H9 (cell line): ENCODE measurements around the gene RAD51AP2. TPM values are rescaled to one million over a fixed set of nuclear protein-coding genes. Genes with fewer than 3 reads are reported as not detected.

Experiments
- DNase-seq: peaks from one replicate; pipeline ENCODE4 v3.0.0-alpha.2; 2017
- H2AFZ ChIP-seq: one replicate; pipeline ENCODE4 v1.6.1; 2013; ENCODE audit warnings: mild to moderate bottlenecking, low read length, control low read depth, moderate library complexity
- H2AK5ac ChIP-seq: 2 replicates; pipeline ENCODE4 v1.6.1; 2013; ENCODE audit warnings: low read length, control low read depth, mixed read lengths; ENCODE audit not compliant: insufficient read length
- H2BK120ac ChIP-seq: one replicate; pipeline ENCODE4 v1.6.1; 2013; ENCODE audit warnings: low read depth, mild to moderate bottlenecking, low read length, control low read depth, inconsistent platforms; ENCODE audit not compliant: poor library complexity, severe bottlenecking
- H2BK12ac ChIP-seq: 2 replicates; pipeline ENCODE4 v1.6.1; 2013; ENCODE audit warnings: low read length, control low read depth, mixed read lengths, low read depth; ENCODE audit not compliant: insufficient read length
- H2BK15ac ChIP-seq: 2 replicates; pipeline ENCODE4 v1.6.1; 2013; ENCODE audit warnings: low read depth, low read length, control low read depth
- H2BK20ac ChIP-seq: one replicate; pipeline ENCODE4 v1.6.1; 2013; ENCODE audit warnings: low read depth, mild to moderate bottlenecking, low read length, control low read depth, inconsistent platforms; ENCODE audit not compliant: poor library complexity, severe bottlenecking
- H2BK5ac ChIP-seq: 2 replicates; pipeline ENCODE4 v1.6.1; 2013; ENCODE audit warnings: low read length, control low read depth, mixed read lengths; ENCODE audit not compliant: insufficient read length
- H3K14ac ChIP-seq: 2 replicates; pipeline ENCODE4 v1.6.1; 2013; ENCODE audit warnings: low read length, control low read depth; ENCODE audit not compliant: insufficient read depth
- H3K18ac ChIP-seq: 2 replicates; pipeline ENCODE4 v1.6.1; 2013; ENCODE audit warnings: low read depth, mild to moderate bottlenecking, mixed read lengths, low read length, control low read depth; ENCODE audit not compliant: insufficient read length
- H3K23ac ChIP-seq: 2 replicates; pipeline ENCODE4 v1.6.1; 2013; ENCODE audit warnings: low read length, control low read depth, mixed read lengths, low read depth; ENCODE audit not compliant: insufficient read length
- H3K23me2 ChIP-seq: 2 replicates; pipeline ENCODE4 v1.6.1; 2013; ENCODE audit warnings: low read depth, mild to moderate bottlenecking, mixed read lengths, low read length, control low read depth; ENCODE audit not compliant: insufficient read length, poor library complexity, severe bottlenecking
- H3K27ac ChIP-seq: 2 replicates; pipeline ENCODE4 v1.5.1; 2013; ENCODE audit warnings: low read length, control low read depth, mixed read lengths, low read depth; ENCODE audit not compliant: insufficient read length
- H3K27me3 ChIP-seq: 2 replicates; pipeline ENCODE4 v1.6.1; 2013; ENCODE audit warnings: low read length, control low read depth, inconsistent platforms; ENCODE audit not compliant: insufficient read depth
- H3K4ac ChIP-seq: 2 replicates; pipeline ENCODE4 v1.6.1; 2013; ENCODE audit warnings: low read depth, mild to moderate bottlenecking, control low read depth, inconsistent platforms, low read length, moderate library complexity
- H3K4me1 ChIP-seq: 2 replicates; pipeline ENCODE4 v1.6.1; 2013; ENCODE audit warnings: low read length, control low read depth, inconsistent platforms; ENCODE audit not compliant: insufficient read depth
- H3K4me2 ChIP-seq: 2 replicates; pipeline ENCODE4 v1.6.1; 2013; ENCODE audit warnings: low read length, control low read depth, mixed read lengths; ENCODE audit not compliant: insufficient read length, insufficient read depth
- H3K56ac ChIP-seq: 2 replicates; pipeline ENCODE4 v1.6.1; 2013; ENCODE audit warnings: low read depth, mild to moderate bottlenecking, mixed read lengths, low read length, control low read depth; ENCODE audit not compliant: insufficient read length
- H3K79me1 ChIP-seq: 2 replicates; pipeline ENCODE4 v1.6.1; 2013; ENCODE audit warnings: low read depth, mild to moderate bottlenecking, moderate library complexity, low read length, control low read depth, inconsistent platforms; ENCODE audit not compliant: insufficient read depth, poor library complexity, severe bottlenecking
- H3K79me2 ChIP-seq: 2 replicates; pipeline ENCODE4 v1.6.1; 2013; ENCODE audit warnings: low read length, control low read depth, inconsistent platforms; ENCODE audit not compliant: insufficient read depth
- H3K9ac ChIP-seq: 2 replicates; pipeline ENCODE4 v1.6.1; 2013; ENCODE audit warnings: low read length, control low read depth, mixed read lengths; ENCODE audit not compliant: insufficient read length; ENCODE audit errors: extremely low read depth
- H3K9me3 ChIP-seq: one replicate; pipeline ENCODE4 v1.6.1; 2013; ENCODE audit warnings: low read depth, low read length, inconsistent platforms; ENCODE audit not compliant: control insufficient read depth
- H3T11ph ChIP-seq: one replicate; pipeline ENCODE4 v1.6.1; 2013; ENCODE audit warnings: mild to moderate bottlenecking, low read length, control low read depth, inconsistent platforms
- H4K20me1 ChIP-seq: one replicate; pipeline ENCODE4 v1.6.1; 2013; ENCODE audit not compliant: control insufficient read depth, insufficient read length, insufficient read depth
- H4K5ac ChIP-seq: 2 replicates; pipeline ENCODE4 v1.6.1; 2013; ENCODE audit warnings: low read depth, mild to moderate bottlenecking, mixed read lengths, low read length, control low read depth; ENCODE audit not compliant: insufficient read length
- H4K8ac ChIP-seq: replicated peaks from 2 replicates; pipeline ENCODE4 v1.6.1; 2013; ENCODE audit warnings: low read length, control low read depth, mixed read lengths, low read depth; ENCODE audit not compliant: insufficient read length
- H4K91ac ChIP-seq: 2 replicates; pipeline ENCODE4 v1.6.1; 2013; ENCODE audit warnings: low read depth, mild to moderate bottlenecking, moderate library complexity, mixed read lengths, low read length, control low read depth; ENCODE audit not compliant: insufficient read length
- H3K27ac Mint-ChIP-seq, 3 experiments: 2 replicates in 2 of 3; 3 replicates in 1 of 3; pipeline ENCODE4 v1.8.0; 2020 to 2021; ENCODE audit warnings: mixed read lengths in 3 of 3, mild to moderate bottlenecking in 1 of 3, moderate library complexity in 1 of 3
- H3K27me3 Mint-ChIP-seq: 2 replicates; pipeline ENCODE4 v1.8.0; 2021; ENCODE audit warnings: low read depth, mild to moderate bottlenecking, moderate library complexity, mixed read lengths
- H3K36me3 Mint-ChIP-seq, 3 experiments: 2 replicates in 2 of 3; 3 replicates in 1 of 3; pipeline ENCODE4 v1.8.0; 2020 to 2021; ENCODE audit warnings: low read depth in 3 of 3, mixed read lengths in 3 of 3; ENCODE audit not compliant: insufficient read depth in 1 of 3
- H3K4me1 Mint-ChIP-seq, 2 experiments: 2 replicates each; pipeline ENCODE4 v1.8.0; 2020; ENCODE audit warnings: mixed read lengths in 2 of 2
- H3K4me3 Mint-ChIP-seq, 2 experiments: 2 replicates in 1 of 2; 3 replicates in 1 of 2; pipeline ENCODE4 v1.8.0; 2020 to 2021; ENCODE audit warnings: mild to moderate bottlenecking in 2 of 2, mixed read lengths in 2 of 2, moderate library complexity in 1 of 2
- H3K9me3 Mint-ChIP-seq, 2 experiments: 2 replicates in 1 of 2; 3 replicates in 1 of 2; pipeline ENCODE4 v1.8.0; 2020; ENCODE audit warnings: mild to moderate bottlenecking in 2 of 2, mixed read lengths in 2 of 2, moderate library complexity in 1 of 2
- WGBS: extraction: QIAGEN DNeasy Blood & Tissue Kit; methylation state at CpG from one replicate; pipeline ENCODE4 v1.1.7; 2013; ENCODE audit warnings: missing lambda C conversion rate, low lambda C conversion rate, mixed read lengths; ENCODE audit not compliant: insufficient read length; ENCODE audit errors: extremely low coverage; 5-methylcytosine and 5-hydroxymethylcytosine counted together
- total RNA-seq: library from RNA; stranded (reverse); gene quantifications from 2 replicates; pipeline ENCODE4 v1.2.1, GENCODE V29; 2021
- TF ChIP-seq, protein P1 (sequence below): fragments of 200-600 bp; sonication (generic); conservative IDR thresholded peaks from 3 replicates; pipeline ENCODE4 v1.8.0; 2021; ENCODE audit warnings: antibody characterized with exemption, mild to moderate bottlenecking

RAD51AP2 gene
- total RNA-seq, 1 experiment from 2014 or later: 0.07 TPM

DNA sequence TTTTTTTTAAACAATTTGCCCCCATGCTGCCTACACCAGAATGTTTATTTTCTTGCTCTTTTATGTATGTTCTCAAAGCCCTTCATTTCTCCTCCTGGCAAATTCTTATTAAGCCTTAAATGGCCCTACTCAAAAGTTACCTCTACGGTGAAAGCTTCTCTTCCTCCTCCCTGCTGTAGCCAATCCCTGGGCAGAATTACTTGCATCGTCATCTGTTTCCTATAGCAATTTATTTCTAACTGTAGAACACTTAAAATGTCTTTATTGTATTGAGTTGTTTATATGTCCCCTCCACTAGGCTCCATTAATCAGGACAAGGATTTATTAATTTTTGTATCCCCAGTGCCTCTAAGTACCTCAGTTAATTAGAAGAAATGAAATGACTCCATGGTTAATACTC lies 2.5 kb upstream of the RAD51AP2 start:
- Histone ChIP-seq H2BK12ac (no peak overlapping the region), H3K4ac (no peak overlapping the region), H4K91ac (no peak overlapping the region), H2BK20ac (no peak overlapping the region), H3T11ph (no peak overlapping the region), H2BK15ac (no peak overlapping the region), H2AFZ (no peak overlapping the region), H3K56ac (no peak overlapping the region), H3K79me1 (no peaks in the 10 kb centered on the region), H4K8ac (no peak overlapping the region), H3K23ac (no peak overlapping the region), H3K14ac (no peak overlapping the region), H2AK5ac (no peak overlapping the region), H3K4me1 (no peaks in the 10 kb centered on the region), H3K18ac (no peak overlapping the region), H2BK5ac (no peak overlapping the region), H3K23me2 (peaks cover 6% of the 10 kb centered on the region), H4K20me1 (no peaks in the 10 kb centered on the region), H3K9ac (no peak overlapping the region), H3K4me2 (no peak overlapping the region), H3K79me2 (no peaks in the 10 kb centered on the region), H3K9me3 (no peaks in the 10 kb centered on the region), H3K27me3 (no peaks in the 10 kb centered on the region), H3K27ac (no peak overlapping the region), H4K5ac (no peak overlapping the region), H2BK120ac (no peak overlapping the region)
- DNase-seq: no peak
- Mint-ChIP-seq H3K27ac (peak overlapping the region in 1 of 3 experiments; percentile 32; a peak in 2 of 7 replicates), H3K4me3 (no peak overlapping the region), H3K27me3 (no peaks in the 10 kb centered on the region), H3K9me3 (no peaks in the 10 kb centered on the region), H3K36me3 (no peaks in the 10 kb centered on the region), H3K4me1 (peaks cover 27 to 32% of the 10 kb centered on the region in 2 experiments)
- WGBS: no CpG with 5 or more reads among the region's 2 CpGs
- TF ChIP-seq, protein P1, sequence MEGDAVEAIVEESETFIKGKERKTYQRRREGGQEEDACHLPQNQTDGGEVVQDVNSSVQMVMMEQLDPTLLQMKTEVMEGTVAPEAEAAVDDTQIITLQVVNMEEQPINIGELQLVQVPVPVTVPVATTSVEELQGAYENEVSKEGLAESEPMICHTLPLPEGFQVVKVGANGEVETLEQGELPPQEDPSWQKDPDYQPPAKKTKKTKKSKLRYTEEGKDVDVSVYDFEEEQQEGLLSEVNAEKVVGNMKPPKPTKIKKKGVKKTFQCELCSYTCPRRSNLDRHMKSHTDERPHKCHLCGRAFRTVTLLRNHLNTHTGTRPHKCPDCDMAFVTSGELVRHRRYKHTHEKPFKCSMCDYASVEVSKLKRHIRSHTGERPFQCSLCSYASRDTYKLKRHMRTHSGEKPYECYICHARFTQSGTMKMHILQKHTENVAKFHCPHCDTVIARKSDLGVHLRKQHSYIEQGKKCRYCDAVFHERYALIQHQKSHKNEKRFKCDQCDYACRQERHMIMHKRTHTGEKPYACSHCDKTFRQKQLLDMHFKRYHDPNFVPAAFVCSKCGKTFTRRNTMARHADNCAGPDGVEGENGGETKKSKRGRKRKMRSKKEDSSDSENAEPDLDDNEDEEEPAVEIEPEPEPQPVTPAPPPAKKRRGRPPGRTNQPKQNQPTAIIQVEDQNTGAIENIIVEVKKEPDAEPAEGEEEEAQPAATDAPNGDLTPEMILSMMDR: no peak
